Activated CD4-positive, CD25-positive, alpha-beta regulatory T cell treated with anti-CD3 and anti-CD28 coated beads, Interleukin-2, amount 50 U/mL, for 16 hours (primary cell): Measurements from ENCODE around the gene RHAG.

Experiments
- DNase-seq: peaks from one replicate; pipeline ENCODE4 v3.0.0-alpha.2; 2020; ENCODE audit warnings: low read depth, low spot score

Gene RHAG

GRCh38 chr6:49564552-49564951 is 72.1 kb downstream of the RHAG start:
- no peak for DNase-seq

DNA sequence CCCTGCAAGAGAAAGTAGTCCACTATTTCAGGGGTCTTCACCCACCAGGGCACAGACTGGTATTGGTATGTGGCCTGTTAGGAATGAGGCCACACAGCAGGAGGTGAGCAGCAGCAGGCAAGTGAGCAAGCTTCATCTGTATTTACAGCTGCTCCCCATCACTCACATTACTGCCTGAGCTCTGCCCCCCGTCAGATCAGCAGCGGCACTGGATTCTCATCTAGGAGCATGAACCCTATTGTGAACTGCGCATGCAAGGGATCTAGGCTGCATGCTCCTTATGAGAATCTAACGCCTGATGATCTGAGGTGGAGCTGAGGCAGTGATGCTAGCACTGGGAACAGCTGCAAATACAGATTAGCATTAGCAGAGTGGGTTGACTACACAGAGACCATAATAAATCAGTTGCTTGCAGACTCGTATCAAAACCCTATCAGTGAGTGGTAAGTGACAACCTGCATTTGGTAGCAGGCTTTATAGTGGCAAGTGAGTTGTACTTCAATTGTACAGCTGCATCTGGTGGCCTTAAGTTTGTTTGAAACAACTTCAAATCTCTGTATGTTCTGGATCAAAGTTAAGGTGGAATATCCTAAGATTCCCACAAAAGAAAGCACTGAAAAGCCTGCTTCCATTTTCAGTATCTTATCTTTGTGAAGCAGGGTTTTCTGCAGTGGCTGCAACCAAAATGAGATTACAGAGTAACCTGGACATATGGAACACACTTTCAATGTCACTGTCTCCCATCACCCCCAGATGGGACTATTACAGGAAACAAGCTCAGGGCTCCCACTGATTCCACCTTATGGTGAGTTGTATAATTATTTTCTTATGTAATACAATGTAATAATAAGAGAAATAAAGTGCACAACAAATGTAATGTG is 73.4 kb downstream of the RHAG start:
- DNase-seq: no peak

DNA sequence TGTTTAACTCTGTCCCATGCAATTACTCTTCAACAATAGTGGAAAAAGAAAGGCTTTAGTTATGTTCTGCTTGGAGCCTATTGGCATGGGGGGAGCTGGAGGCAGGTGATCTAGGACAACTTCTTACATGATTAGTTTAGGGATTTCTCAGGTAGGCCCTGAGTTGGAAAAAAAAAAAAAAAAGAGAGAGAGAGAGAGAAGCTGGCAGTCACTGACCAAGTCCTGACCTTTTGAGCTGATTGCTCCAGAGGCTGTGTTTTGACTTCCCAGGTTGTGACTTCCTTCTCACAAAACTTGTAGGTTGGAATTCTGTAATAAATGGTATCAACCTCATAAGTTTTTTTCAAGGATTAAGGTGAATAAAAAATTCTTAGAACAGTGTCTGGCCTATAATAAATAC is 78.4 kb downstream of the RHAG start:
- DNase-seq: no peak

- DNase-seq: no peak
Measured at GRCh38 chr6:49557177-49557576, 79.5 kb downstream of the RHAG start.

DNA sequence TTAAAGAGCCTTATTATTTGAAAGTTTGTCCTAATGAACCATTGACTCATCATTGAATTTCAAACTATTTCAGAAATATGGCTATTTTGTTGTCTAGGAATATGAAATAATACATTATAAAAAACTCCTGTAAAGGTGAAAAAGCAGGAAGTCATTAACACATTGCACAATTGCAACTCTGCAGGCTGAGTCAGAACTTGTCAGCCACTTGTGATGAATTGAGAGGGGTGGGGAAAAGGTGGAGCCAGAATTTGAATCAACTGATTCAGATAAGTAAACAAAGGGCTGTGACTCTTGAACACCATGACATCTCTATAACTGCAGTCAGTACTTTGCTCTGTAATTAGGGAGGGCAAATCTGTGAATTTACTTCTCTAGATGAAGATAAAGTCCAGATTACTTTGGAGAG is 80.2 kb downstream of the RHAG start:
- no peak for DNase-seq

- DNase-seq: no peak
Measured at GRCh38 chr6:49555951-49556350, 80.7 kb downstream of the RHAG start.
